Progenitor cell of endocrine pancreas (in vitro differentiated cells): ENCODE data around the gene MYO1E. TPM values are rescaled to one million over a fixed set of nuclear protein-coding genes. Genes with fewer than 3 reads are reported as not detected.
A peak's percentile ranks its signal among the peaks of the same experiment; 100 is the strongest.

Experiments used
- DNase-seq: peaks from one replicate; pipeline ENCODE4 v3.0.0; 2021; ENCODE audit warnings: low spot score; ENCODE audit not compliant: unreplicated experiment
- H3K27ac Mint-ChIP-seq: 2 replicates; pipeline ENCODE4 v1.8.0; 2021; ENCODE audit warnings: mild to moderate bottlenecking, moderate library complexity, mixed read lengths
- H3K27me3 Mint-ChIP-seq: 2 replicates; pipeline ENCODE4 v1.8.0; 2021; ENCODE audit warnings: mixed read lengths
- H3K36me3 Mint-ChIP-seq: 2 replicates; pipeline ENCODE4 v1.8.0; 2022; ENCODE audit warnings: mixed read lengths; ENCODE audit not compliant: insufficient read depth
- H3K4me1 Mint-ChIP-seq: 2 replicates; pipeline ENCODE4 v1.8.0; 2021; ENCODE audit warnings: low read depth, mixed read lengths
- H3K4me3 Mint-ChIP-seq: 2 replicates; pipeline ENCODE4 v1.8.0; 2021; ENCODE audit warnings: low read depth, mild to moderate bottlenecking, moderate library complexity, mixed read lengths
- H3K9me3 Mint-ChIP-seq: 2 replicates; pipeline ENCODE4 v1.8.0; 2021; ENCODE audit warnings: low read depth, mixed read lengths
- CTCF ChIP-seq: fragments of 200-600 bp; sonication (generic); IDR thresholded peaks from one replicate; pipeline ENCODE4 v1.5.0; 2021; ENCODE audit warnings: antibody characterized with exemption, mild to moderate bottlenecking; ENCODE audit not compliant: unreplicated experiment
- total RNA-seq: library from RNA; stranded (reverse); gene quantifications from 2 replicates; pipeline ENCODE4 v1.2.1, GENCODE V29; 2021

The MYO1E gene
- total RNA-seq, 1 donor from 2014 or later, result 40.4 TPM

GRCh38 chr15:59279023-59279422 lies 93.6 kb downstream of the MYO1E start:
- no peak overlapping the region for H3K4me3 Mint-ChIP-seq
- DNase-seq, result no peak
- H3K36me3 Mint-ChIP-seq, result no peaks in the 10 kb centered on the region
- peaks cover 24% of the 10 kb centered on the region for H3K4me1 Mint-ChIP-seq
- no peaks in the 10 kb centered on the region for H3K27me3 Mint-ChIP-seq
- no peak for TF ChIP-seq CTCF
- no peak overlapping the region for H3K27ac Mint-ChIP-seq
- no peaks in the 10 kb centered on the region for H3K9me3 Mint-ChIP-seq

GRCh38 chr15:59278120-59278519 lies 94.6 kb downstream of the MYO1E start:
- H3K4me3 Mint-ChIP-seq, result no peak overlapping the region
- peaks cover 24% of the 10 kb centered on the region for H3K4me1 Mint-ChIP-seq
- H3K36me3 Mint-ChIP-seq, result no peaks in the 10 kb centered on the region
- no peak for TF ChIP-seq CTCF
- DNase-seq, result no peak
- H3K27me3 Mint-ChIP-seq, result no peaks in the 10 kb centered on the region
- no peaks in the 10 kb centered on the region for H3K9me3 Mint-ChIP-seq
- no peak overlapping the region for H3K27ac Mint-ChIP-seq

GRCh38 chr15:59276225-59277178 lies 96.2 kb downstream of the MYO1E start:
- Mint-ChIP-seq H3K4me3 (no peak overlapping the region), H3K9me3 (no peaks in the 10 kb centered on the region), H3K27me3 (no peaks in the 10 kb centered on the region), H3K36me3 (no peaks in the 10 kb centered on the region), H3K4me1 (peaks cover 24% of the 10 kb centered on the region), H3K27ac (peak overlapping the region; percentile 34)
- no peak for DNase-seq
- TF ChIP-seq CTCF, result no peak

GRCh38 chr15:59274126-59274970 lies 98.3 kb downstream of the MYO1E start:
- H3K4me1 Mint-ChIP-seq, result peaks cover 24% of the 10 kb centered on the region
- no peak for TF ChIP-seq CTCF
- H3K27ac Mint-ChIP-seq, result no peak overlapping the region
- H3K36me3 Mint-ChIP-seq, result no peaks in the 10 kb centered on the region
- no peak for DNase-seq
- H3K27me3 Mint-ChIP-seq, result no peaks in the 10 kb centered on the region
- no peaks in the 10 kb centered on the region for H3K9me3 Mint-ChIP-seq
- no peak overlapping the region for H3K4me3 Mint-ChIP-seq

GRCh38 chr15:59273234-59273633 lies 99.4 kb downstream of the MYO1E start:
- Mint-ChIP-seq H3K9me3 (no peaks in the 10 kb centered on the region), H3K4me3 (no peak overlapping the region), H3K27ac (no peak overlapping the region), H3K4me1 (peaks cover 24% of the 10 kb centered on the region), H3K36me3 (no peaks in the 10 kb centered on the region), H3K27me3 (no peaks in the 10 kb centered on the region)
- no peak for DNase-seq
- no peak for TF ChIP-seq CTCF
